Panc1 (cell line): ENCODE measurements around the gene C2CD2. TPM values are rescaled to one million over a fixed set of nuclear protein-coding genes. Genes with fewer than 3 reads are reported as not detected.

ENCODE experiments used
- ATAC-seq: fragments of 200-7000 bp; cut with Tn5 transposase; 2 replicates; pipeline ENCODE4 v1.9.1; 2020; ENCODE audit warnings: mild to moderate bottlenecking, moderate library complexity
- BruUV-seq: library from RNA; stranded (reverse); fragments of 400-500 nt; replicated peaks from 2 replicates; lab custom pipeline; 2021; lab: Mats Ljungman, UMichigan
- CTCF ChIA-PET: fragments of 300-600 bp; sonication (Branson Sonifier 250); formaldehyde crosslinking; loops from one replicate; lab custom pipeline; 2022; ENCODE audit warnings: antibody characterized with exemption; lab: Charles Lee
- POLR2A ChIA-PET: fragments of 300-600 bp; sonication (Branson Sonifier 250); formaldehyde crosslinking; loops from one replicate; lab custom pipeline; 2022; ENCODE audit warnings: antibody characterized with exemption; lab: Charles Lee
- DNase-seq: peaks from one replicate; pipeline ENCODE4 v3.0.0-alpha.2; 2010; ENCODE audit warnings: low read depth, low spot score
- H3K27ac ChIP-seq: 2 replicates; pipeline ENCODE4 v1.5.1; 2011; ENCODE audit warnings: mild to moderate bottlenecking, low read length, inconsistent platforms
- H3K27me3 ChIP-seq: fragments of 200-500 bp; sonication (Bioruptor generic); 2 replicates; pipeline ENCODE4 v1.6.0; 2014; ENCODE audit warnings: low read length, inconsistent platforms; ENCODE audit not compliant: control insufficient read depth, insufficient read depth
- H3K36me3 ChIP-seq: fragments of 200-500 bp; sonication (Bioruptor generic); 2 replicates; pipeline ENCODE4 v1.5.1; 2014; ENCODE audit warnings: inconsistent platforms, mild to moderate bottlenecking, low read length, moderate library complexity; ENCODE audit not compliant: control insufficient read depth, insufficient read depth
- H3K4me1 ChIP-seq: 2 replicates; pipeline ENCODE4 v1.5.1; 2011; ENCODE audit warnings: inconsistent platforms, mild to moderate bottlenecking, low read length, moderate library complexity; ENCODE audit not compliant: control insufficient read depth, insufficient read depth
- H3K4me3 ChIP-seq, 2 experiments: 2 replicates each; pipeline ENCODE4 v1.5.1; 2011 to 2012; ENCODE audit warnings: low read depth in 2 of 2, low read length in 2 of 2, mild to moderate bottlenecking in 2 of 2, inconsistent platforms in 1 of 2, moderate library complexity in 1 of 2
- H3K9me3 ChIP-seq: fragments of 200-500 bp; sonication (Bioruptor generic); 2 replicates; pipeline ENCODE4 v1.5.1; 2014; ENCODE audit warnings: low read depth, mild to moderate bottlenecking, inconsistent platforms, low read length, moderate library complexity; ENCODE audit not compliant: control insufficient read depth, insufficient read depth
- CTCF ChIP-seq: fragments of 450-650 bp; IDR thresholded peaks from 2 replicates; pipeline ENCODE4 v1.5.1; 2017; ENCODE audit warnings: mild to moderate bottlenecking
- POLR2AphosphoS5 ChIP-seq: IDR thresholded peaks from 2 replicates; pipeline ENCODE4 v1.6.1; 2012; ENCODE audit warnings: mild to moderate bottlenecking, low read depth, low read length, moderate library complexity
- REST ChIP-seq, 2 experiments: IDR thresholded peaks; 2 replicates each; pipeline ENCODE4 v1.6.1; 2011 to 2012; ENCODE audit warnings: low read depth in 2 of 2, control low read depth in 1 of 2, low read length in 1 of 2, mild to moderate bottlenecking in 1 of 2, moderate library complexity in 1 of 2; ENCODE audit not compliant: insufficient read depth in 1 of 2
- SIN3A ChIP-seq: IDR thresholded peaks from 2 replicates; pipeline ENCODE4 v1.6.1; 2012; ENCODE audit warnings: low read depth, mild to moderate bottlenecking, low read length, moderate library complexity, borderline replicate concordance; ENCODE audit not compliant: insufficient read depth
- TCF7L2 ChIP-seq: IDR thresholded peaks from 2 replicates; pipeline ENCODE4 v1.6.1; 2011; ENCODE audit warnings: mild to moderate bottlenecking, low read depth, low read length, inconsistent platforms
- in situ Hi-C: cut with HindIII; loops from 2 replicates; pipeline ENCODE4 v1.10.0; 2016; ENCODE audit warnings: low sequenced_read_pairs, low pct_unique_long_range_greater_than_20kb
- intact Hi-C: fragments of 100-400 bp; cut with micrococcal nuclease; formaldehyde crosslinking; loops from one replicate; pipeline ENCODE4 v1.10.0; 2022; ENCODE audit not compliant: unreplicated experiment
- total RNA-seq: library from RNA; stranded (reverse); gene quantifications from one replicate; pipeline ENCODE4 v1.2.1, GENCODE V29; 2021; ENCODE audit not compliant: unreplicated experiment

Gene C2CD2
- total RNA-seq, 1 experiment from 2014 or later = 14.0 TPM

GRCh38 chr21:41907496-41908258 is 46.1 kb downstream of the C2CD2 start:
- ChIA-PET POLR2A (no interaction called here), CTCF (no interaction called here)
- in situ Hi-C loops = no loop called here

GRCh38 chr21:41906770-41907169 is 47.0 kb downstream of the C2CD2 start:
- BruUV-seq = no TSS peak
- no peaks in the 10 kb centered on the region for H3K4me1 ChIP-seq
- H3K27me3 ChIP-seq = no peaks in the 10 kb centered on the region
- no peak for ATAC-seq
- intact Hi-C loops = no loop called here
- no peaks in the 10 kb centered on the region for H3K9me3 ChIP-seq
- H3K4me3 ChIP-seq = no peak overlapping the region
- ChIA-PET CTCF (no interaction called here), POLR2A (no interaction called here)
- TF ChIP-seq CTCF (no peak), POLR2AphosphoS5 (no peak), TCF7L2 (no peak), REST (IDR thresholded peaks at IDR 0.05; ENCODE audit: insufficient read depth in 1 of 2, low read depth in 2 of 2, low read length in 1 of 2) (no peak), SIN3A (no peak)
- H3K27ac ChIP-seq = no peak overlapping the region
- DNase-seq = no peak
- H3K36me3 ChIP-seq = no peaks in the 10 kb centered on the region; the same call in 1 of the 2 replicates
- in situ Hi-C loops = no loop called here

More at GRCh38 chr21:41907496-41908258, 46.1 kb downstream of the C2CD2 start:
- BruUV-seq = no TSS peak
- no peaks in the 10 kb centered on the region for H3K9me3 ChIP-seq
- H3K36me3 ChIP-seq = no peaks in the 10 kb centered on the region; the same call in 1 of the 2 replicates
- TF ChIP-seq SIN3A = no peak
- TF ChIP-seq REST (IDR thresholded peaks at IDR 0.05; ENCODE audit: insufficient read depth in 1 of 2, low read depth in 2 of 2, low read length in 1 of 2) = no peak
- no peak for TF ChIP-seq TCF7L2
- TF ChIP-seq CTCF = no peak
- TF ChIP-seq POLR2AphosphoS5 = no peak
- no peak overlapping the region for H3K4me3 ChIP-seq
- H3K27ac ChIP-seq = no peak overlapping the region
- intact Hi-C loops = no loop called here
- no peaks in the 10 kb centered on the region for H3K27me3 ChIP-seq
- H3K4me1 ChIP-seq = no peaks in the 10 kb centered on the region
- ATAC-seq (no peak), DNase-seq (no peak)
